PC-9 (cell line): ENCODE measurements around the gene SYPL2. TPM values are rescaled to one million over a fixed set of nuclear protein-coding genes. Genes with fewer than 3 reads are reported as not detected.

Source experiments
- BruUV-seq: library from RNA; stranded (reverse); fragments of 400-500 nt; replicated peaks from 2 replicates; lab custom pipeline; 2021; lab: Mats Ljungman, UMichigan
- CTCF ChIA-PET: fragments of 300-600 bp; sonication (Branson Sonifier 250); formaldehyde crosslinking; loops from one replicate; lab custom pipeline; 2022; ENCODE audit warnings: antibody characterized with exemption; lab: Charles Lee
- POLR2A ChIA-PET: fragments of 300-600 bp; sonication (Branson Sonifier 250); formaldehyde crosslinking; loops from one replicate; lab custom pipeline; 2022; ENCODE audit warnings: antibody characterized with exemption; ENCODE audit not compliant: unreplicated experiment; lab: Charles Lee
- DNase-seq, 2 experiments: peaks; one replicate each; pipeline versions ENCODE4 v3.0.0 to v3.0.0-alpha.2; 2015 to 2022; ENCODE audit warnings: mixed read lengths in 1 of 2
- H2AFZ ChIP-seq: fragments of 200-600 bp; sonication (generic); 2 replicates; pipeline ENCODE4 v1.8.1; 2017; ENCODE audit warnings: antibody characterized with exemption
- H3F3A ChIP-seq: fragments of 200-600 bp; sonication (generic); 2 replicates; pipeline ENCODE4 v1.8.1; 2017; ENCODE audit warnings: antibody characterized with exemption, mild to moderate bottlenecking, low read depth; ENCODE audit not compliant: insufficient read depth
- H3K27ac ChIP-seq: fragments of 200-600 bp; sonication (generic); 2 replicates; pipeline ENCODE4 v1.6.1; 2016; ENCODE audit warnings: mixed run types
- H3K27me3 ChIP-seq: fragments of 200-600 bp; sonication (generic); 2 replicates; pipeline ENCODE4 v1.6.1; 2016; ENCODE audit warnings: low read depth, mixed run types; ENCODE audit not compliant: insufficient read depth
- H3K36me3 ChIP-seq: fragments of 200-600 bp; sonication (generic); 2 replicates; pipeline ENCODE4 v1.6.1; 2016; ENCODE audit warnings: low read depth, mixed run types
- H3K4me1 ChIP-seq: fragments of 200-600 bp; sonication (generic); replicated peaks from 2 replicates; pipeline ENCODE4 v1.6.1; 2016; ENCODE audit warnings: mixed run types; ENCODE audit not compliant: insufficient read depth
- H3K4me2 ChIP-seq: fragments of 200-600 bp; sonication (generic); 2 replicates; pipeline ENCODE4 v1.6.1; 2017; ENCODE audit warnings: mixed run types
- H3K4me3 ChIP-seq: fragments of 200-600 bp; sonication (generic); 2 replicates; pipeline ENCODE4 v1.6.1; 2016; ENCODE audit warnings: mixed run types
- H3K79me2 ChIP-seq: fragments of 200-600 bp; sonication (generic); 2 replicates; pipeline ENCODE4 v1.6.1; 2017; ENCODE audit warnings: low read depth, mixed run types
- H3K9me2 ChIP-seq: fragments of 200-600 bp; sonication (generic); 2 replicates; pipeline ENCODE4 v1.8.1; 2017; ENCODE audit warnings: mild to moderate bottlenecking; ENCODE audit not compliant: insufficient read depth
- H3K9me3 ChIP-seq: fragments of 200-600 bp; sonication (generic); 2 replicates; pipeline ENCODE4 v1.8.1; 2016; ENCODE audit warnings: low read depth; ENCODE audit not compliant: insufficient read depth
- H4K20me1 ChIP-seq: fragments of 200-600 bp; sonication (generic); 2 replicates; pipeline ENCODE4 v1.8.1; 2017; ENCODE audit not compliant: insufficient read depth
- CTCF ChIP-seq: fragments of 200-600 bp; sonication (generic); conservative IDR thresholded peaks from 2 replicates; pipeline ENCODE4 v1.6.1; 2017; ENCODE audit warnings: mixed run types, antibody characterized with exemption, mild to moderate bottlenecking, moderate library complexity
- EZH2 ChIP-seq: fragments of 200-600 bp; sonication (generic); IDR thresholded peaks from 2 replicates; pipeline ENCODE4 v1.8.0; 2017; ENCODE audit warnings: antibody characterized with exemption, low read depth
- intact Hi-C: fragments of 100-400 bp; cut with micrococcal nuclease; formaldehyde crosslinking; loops from one replicate; pipeline ENCODE4 v1.10.0; 2022; ENCODE audit not compliant: unreplicated experiment
- total RNA-seq: library from RNA; stranded (reverse); gene quantifications from 2 replicates; pipeline ENCODE4 v1.2.3, GENCODE V29; 2021

SYPL2 gene
- total RNA-seq, 1 experiment from 2014 or later = 0.09 TPM

- Histone ChIP-seq H4K20me1 (no peaks in the 10 kb centered on the region), H3K4me3 (no peak overlapping the region), H3K9me2 (no peaks in the 10 kb centered on the region), H3K27ac (no peak overlapping the region), H3K79me2 (no peaks in the 10 kb centered on the region), H3K4me2 (no peak overlapping the region), H3K27me3 (peaks cover 18% of the 10 kb centered on the region), H2AFZ (no peak overlapping the region), H3K36me3 (no peaks in the 10 kb centered on the region), H3K4me1 (no peaks in the 10 kb centered on the region), H3F3A (peaks cover 5% of the 10 kb centered on the region; the same call in 1 of the 2 replicates), H3K9me3 (no peaks in the 10 kb centered on the region)
- intact Hi-C loops = loop anchor here (5.0 kb wide), 1 partner anchor 128 kb away; no protein-coding TSS in a partner anchor
- TF ChIP-seq EZH2 (no peak), CTCF (no peak)
- CTCF ChIA-PET = interaction anchor here (0.6 to 1.1 kb wide), 3 partner anchors 20 to 319 kb away, joined by 3 to 4 read pairs (median 4); no protein-coding TSS in a partner anchor
- POLR2A ChIA-PET = no interaction called here
- BruUV-seq = no TSS peak
- no peak for DNase-seq
These were observed 63.6 kb downstream of the SYPL2 start for GRCh38 chr1:109529881-109530456.

DNA sequence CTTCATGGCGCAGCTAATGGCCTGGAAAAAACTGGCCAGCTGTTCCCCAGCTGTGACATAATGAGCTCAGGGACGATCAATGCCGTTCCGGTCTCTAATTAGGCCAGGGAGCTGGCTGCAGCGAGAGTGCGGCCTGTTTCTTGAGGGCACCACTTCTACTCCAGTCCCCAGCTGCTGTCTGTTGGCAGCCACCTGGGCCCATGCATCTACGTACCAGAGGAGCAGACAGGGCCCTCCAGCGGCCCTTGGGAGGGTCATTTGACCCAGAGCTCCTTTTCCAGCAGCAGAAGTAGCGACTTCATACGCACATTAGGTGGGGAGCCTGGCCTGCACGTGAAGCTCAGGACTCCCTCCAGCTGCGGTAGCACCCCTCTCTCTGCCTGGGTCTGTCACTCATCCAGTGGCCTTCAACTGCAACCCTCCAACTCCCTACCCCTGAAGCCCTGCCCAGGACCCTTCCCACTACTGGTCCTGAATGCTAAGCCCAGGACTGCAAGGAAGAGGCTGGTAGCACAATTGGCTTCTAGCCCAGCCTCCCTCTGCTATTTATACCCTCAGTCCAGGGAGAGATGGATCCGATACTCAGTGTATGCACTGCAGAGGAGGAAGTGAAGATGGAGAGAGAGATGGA is 64.2 kb downstream of the SYPL2 start:
- no peak for TF ChIP-seq EZH2
- TF ChIP-seq CTCF = no peak
- no peaks in the 10 kb centered on the region for H3K79me2 ChIP-seq
- no peaks in the 10 kb centered on the region for H3K9me2 ChIP-seq
- intact Hi-C loops = loop anchor here (5.0 kb wide), 1 partner anchor 128 kb away; no protein-coding TSS in a partner anchor
- POLR2A ChIA-PET = no interaction called here
- no peaks in the 10 kb centered on the region for H3K4me1 ChIP-seq
- H3K27ac ChIP-seq = no peak overlapping the region
- no peak overlapping the region for H3K4me2 ChIP-seq
- no peak for DNase-seq
- no peaks in the 10 kb centered on the region for H4K20me1 ChIP-seq
- peaks cover 5% of the 10 kb centered on the region; the same call in 1 of the 2 replicates for H3F3A ChIP-seq
- no peaks in the 10 kb centered on the region for H3K36me3 ChIP-seq
- CTCF ChIA-PET = interaction anchor here (0.6 kb wide), 1 partner anchor 319 kb away, joined by 4 read pairs; no protein-coding TSS in a partner anchor
- no peaks in the 10 kb centered on the region for H3K9me3 ChIP-seq
- H2AFZ ChIP-seq = no peak overlapping the region
- no TSS peak for BruUV-seq
- peaks cover 18% of the 10 kb centered on the region for H3K27me3 ChIP-seq
- no peak overlapping the region for H3K4me3 ChIP-seq

GRCh38 chr1:109531380-109531779 is 65.0 kb downstream of the SYPL2 start:
- Histone ChIP-seq H3K79me2 (no peaks in the 10 kb centered on the region), H3K9me3 (no peaks in the 10 kb centered on the region), H3K27ac (no peak overlapping the region), H3K27me3 (peaks cover 11% of the 10 kb centered on the region), H3K4me1 (no peaks in the 10 kb centered on the region), H3K4me3 (no peak overlapping the region), H3K9me2 (no peaks in the 10 kb centered on the region), H3K36me3 (no peaks in the 10 kb centered on the region), H3F3A (peaks cover 5% of the 10 kb centered on the region; the same call in 1 of the 2 replicates), H2AFZ (no peak overlapping the region), H3K4me2 (no peak overlapping the region), H4K20me1 (no peaks in the 10 kb centered on the region)
- intact Hi-C loops = loop anchor here (5.0 kb wide), 1 partner anchor 129 kb away; no protein-coding TSS in a partner anchor
- BruUV-seq = no TSS peak
- DNase-seq = no peak
- no peak for TF ChIP-seq EZH2
- no peak for TF ChIP-seq CTCF
- POLR2A ChIA-PET = no interaction called here
- CTCF ChIA-PET = interaction anchor here (0.5 to 2.1 kb wide), 3 partner anchors 40 to 550 kb away, joined by 3 to 25 read pairs (median 3); no protein-coding TSS in a partner anchor

Other genes with a start within 250 kb of the SYPL2 start
- 19.0 and 19.5 TPM in 2 replicates for gene CELSR2, start 217.0 kb upstream of the SYPL2 start, total RNA-seq
- gene PSRC1, start 183.4 kb upstream of the SYPL2 start, total RNA-seq = 26.4 and 28.6 TPM in 2 replicates
- gene MYBPHL, start 159.5 kb upstream of the SYPL2 start, total RNA-seq = not detected in 2 replicates
- gene SORT1, start 68.6 kb upstream of the SYPL2 start, total RNA-seq = 25.7 and 27.9 TPM in 2 replicates
- gene PSMA5, start 40.1 kb upstream of the SYPL2 start, total RNA-seq = 168 and 172 TPM in 2 replicates
- 4.7 and 5.7 TPM in 2 replicates for gene ATXN7L2, start 17.4 kb downstream of the SYPL2 start, total RNA-seq
- gene CYB561D1, start 27.5 kb downstream of the SYPL2 start, total RNA-seq = 11.6 and 11.7 TPM in 2 replicates
- 4.1 and 4.2 TPM in 2 replicates for gene AMIGO1, start 43.2 kb downstream of the SYPL2 start, total RNA-seq
- not detected in 2 replicates for gene GPR61, start 73.3 kb downstream of the SYPL2 start, total RNA-seq
- 7.6 and 10.0 TPM in 2 replicates for gene GNAI3, start 82.1 kb downstream of the SYPL2 start, total RNA-seq
- gene GNAT2, start 153.1 kb downstream of the SYPL2 start, total RNA-seq = 0.52 and 0.63 TPM in 2 replicates
- gene AMPD2, start 153.3 kb downstream of the SYPL2 start, total RNA-seq = 66.7 and 78.6 TPM in 2 replicates
- 38.8 and 52.0 TPM in 2 replicates for gene GSTM4, start 189.6 kb downstream of the SYPL2 start, total RNA-seq
- gene GSTM2, start 201.5 kb downstream of the SYPL2 start, total RNA-seq = 9.3 and 10.2 TPM in 2 replicates
- not detected in 2 replicates for gene GSTM1, start 221.3 kb downstream of the SYPL2 start, total RNA-seq
- gene GSTM5, start 245.7 kb downstream of the SYPL2 start, total RNA-seq = not detected in 2 replicates